Natural killer cell (primary cell): ENCODE measurements around the gene DHFR. TPM values are rescaled to one million over a fixed set of nuclear protein-coding genes. Genes with fewer than 3 reads are reported as not detected.

Experiments
- ATAC-seq, 3 donors: fragments of 150-1000 bp in 2 of 3; fragments of 200-7000 bp in 1 of 3; cut with Tn5 transposase; 1 replicate in 1 of 3; 2 replicates in 2 of 3; pipeline ENCODE4 v1.10.0; 2021; ENCODE audit warnings: mild to moderate bottlenecking in 2 of 3, moderate library complexity in 2 of 3
- DNase-seq, 2 donors: peaks; one replicate each; pipeline versions ENCODE4 v3.0.0 to v3.0.0-alpha.2; 2013 to 2021; ENCODE audit warnings: mixed read lengths in 1 of 2
- H3K27ac ChIP-seq: one replicate; pipeline ENCODE4 v1.5.1; 2013; ENCODE audit warnings: mild to moderate bottlenecking, low read length
- H3K27me3 ChIP-seq: one replicate; pipeline ENCODE4 v1.6.1; 2013; ENCODE audit warnings: low read length; ENCODE audit not compliant: control insufficient read depth, insufficient read depth
- H3K36me3 ChIP-seq: one replicate; pipeline ENCODE4 v1.6.1; 2013; ENCODE audit warnings: low read length; ENCODE audit not compliant: control insufficient read depth, insufficient read depth
- H3K4me1 ChIP-seq: one replicate; pipeline ENCODE4 v1.6.1; 2013; ENCODE audit warnings: low read length; ENCODE audit not compliant: control insufficient read depth, insufficient read depth
- H3K4me3 ChIP-seq: one replicate; pipeline ENCODE4 v1.5.1; 2013; ENCODE audit warnings: low read length
- H3K9me3 ChIP-seq: one replicate; pipeline ENCODE4 v1.6.1; 2013; ENCODE audit warnings: low read length; ENCODE audit not compliant: control insufficient read depth, insufficient read depth
- H3K27ac Mint-ChIP-seq, 2 donors: one replicate each; pipeline ENCODE4 v1.8.0; 2022; ENCODE audit warnings: mild to moderate bottlenecking in 2 of 2, mixed read lengths in 2 of 2, moderate library complexity in 1 of 2
- H3K27me3 Mint-ChIP-seq, 2 donors: one replicate each; pipeline ENCODE4 v1.8.0; 2022; ENCODE audit warnings: low read depth in 2 of 2, mixed read lengths in 2 of 2
- H3K36me3 Mint-ChIP-seq: one replicate; pipeline ENCODE4 v1.8.0; 2022; ENCODE audit warnings: mixed read lengths
- H3K4me1 Mint-ChIP-seq, 2 donors: one replicate each; pipeline ENCODE4 v1.8.0; 2022; ENCODE audit warnings: mixed read lengths in 2 of 2
- H3K4me3 Mint-ChIP-seq: one replicate; pipeline ENCODE4 v1.8.0; 2022; ENCODE audit warnings: mild to moderate bottlenecking, moderate library complexity, mixed read lengths
- H3K9me3 Mint-ChIP-seq, 2 donors: one replicate each; pipeline ENCODE4 v1.8.0; 2022; ENCODE audit warnings: mixed read lengths in 2 of 2
- CTCF ChIP-seq: fragments of 200-600 bp; IDR thresholded peaks from one replicate; pipeline ENCODE4 v1.8.0; 2022; ENCODE audit warnings: antibody characterized with exemption
- WGBS: methylation state at CpG from one replicate; pipeline ENCODE4 v1.1.7; 2013; ENCODE audit warnings: missing lambda C conversion rate; ENCODE audit not compliant: insufficient coverage; 5-methylcytosine and 5-hydroxymethylcytosine counted together
- intact Hi-C: fragments of 100-400 bp; cut with micrococcal nuclease; formaldehyde crosslinking; loops from one replicate; pipeline ENCODE4 v1.14.2; 2022
- total RNA-seq, 4 donors: library from RNA; stranded (reverse); fragments of 120-200 nt in 1 of 4; gene quantifications; one replicate each; pipeline versions ENCODE4 v1.2.3 to v1.2.4, GENCODE V29; 2013 to 2022

DHFR gene
- total RNA-seq, 3 donors from 2014 or later (not counting 1 experiment from before 2014, with no cell fraction given) = 8.8 to 14.3 (median 12.0) TPM

DNA sequence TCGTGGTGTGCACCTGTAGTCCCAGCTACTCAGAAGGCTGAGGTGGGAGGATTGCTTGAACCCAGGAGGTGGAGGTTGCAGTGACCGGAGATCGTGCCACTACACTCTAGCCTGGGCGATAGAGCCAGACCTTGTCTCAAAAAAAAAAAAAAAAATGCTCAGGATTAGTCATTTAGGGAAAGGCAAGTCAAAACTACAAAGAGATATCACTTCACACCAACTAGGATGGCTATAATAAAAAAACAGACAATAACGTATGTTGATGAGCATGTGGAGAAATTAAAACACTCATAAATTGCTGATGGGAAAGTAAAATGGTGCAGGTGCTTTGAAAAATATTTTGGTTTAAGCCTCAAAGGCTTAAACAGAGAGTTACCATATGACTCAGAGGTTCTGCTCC, 78.4 kb downstream of the DHFR start:
- intact Hi-C loops = no loop called here
- H3K36me3 ChIP-seq = no peaks in the 10 kb centered on the region
- no peak for DNase-seq
- Mint-ChIP-seq H3K9me3 (no peaks in the 10 kb centered on the region), H3K27ac (no peak overlapping the region), H3K36me3 (no peaks in the 10 kb centered on the region), H3K27me3 (peaks cover 19 to 22% of the 10 kb centered on the region in 2 donors), H3K4me3 (no peak overlapping the region), H3K4me1 (no peaks in the 10 kb centered on the region)
- H3K4me3 ChIP-seq = no peak overlapping the region
- no peaks in the 10 kb centered on the region for H3K9me3 ChIP-seq
- H3K27me3 ChIP-seq = peaks cover 5% of the 10 kb centered on the region
- WGBS = 84% methylated on average over 5 of the region's 5 CpGs
- ATAC-seq = no peak
- no peaks in the 10 kb centered on the region for H3K4me1 ChIP-seq
- no peak for TF ChIP-seq CTCF
- H3K27ac ChIP-seq = no peak overlapping the region

Other genes starting within 250 kb of the DHFR start
- 10 to 100 TPM; 24.4 to 36.6 (median 30.1) TPM for gene ZFYVE16, start 246.9 kb downstream of the DHFR start, total RNA-seq
- under 1 TPM; 0.21 to 0.45 (median 0.43) TPM for gene FAM151B, start 166.9 kb downstream of the DHFR start, total RNA-seq
- gene ANKRD34B, start 84.7 kb downstream of the DHFR start, total RNA-seq = not detected
- gene MSH3, start 331 bp downstream of the DHFR start, total RNA-seq = 10 to 100 TPM; 11.6 to 17.1 (median 15.5) TPM